Endothelial cell of umbilical vein (primary cell): ENCODE data around the gene PDLIM3. TPM values are rescaled to one million over a fixed set of nuclear protein-coding genes. Genes with fewer than 3 reads are reported as not detected.

ENCODE experiments used
- BruUV-seq: library from RNA; stranded (reverse); fragments of 400-500 nt; replicated peaks from 2 replicates; lab custom pipeline; 2021; lab: Mats Ljungman, UMichigan
- CTCF ChIA-PET: fragments of 300-600, 350-600 bp; sonication (Branson Sonifier 250); formaldehyde crosslinking; loops from one replicate; lab custom pipeline; 2021; ENCODE audit warnings: antibody characterized with exemption, inconsistent platforms; lab: Charles Lee
- POLR2A ChIA-PET: fragments of 300-600, 350-600 bp; sonication (Branson Sonifier 250); formaldehyde crosslinking; loops from one replicate; lab custom pipeline; 2021; ENCODE audit warnings: antibody characterized with exemption, inconsistent platforms; lab: Charles Lee
- DNase-seq: peaks from one replicate; pipeline ENCODE4 v3.0.0-alpha.2; 2011; ENCODE audit warnings: low read depth, low spot score
- FAIRE-seq: peaks from 2 replicates; lab custom pipeline; 2011; peaks lifted over from hg19 to GRCh38; lab: Jason Lieb, UNC
- H2AFZ ChIP-seq: 2 replicates; pipeline ENCODE4 v1.6.0; 2012; ENCODE audit warnings: low read depth, low read length, control low read depth, inconsistent platforms
- H3K27ac ChIP-seq: 2 replicates; pipeline ENCODE4 v1.5.1; 2011; ENCODE audit warnings: low read depth, mild to moderate bottlenecking, control low read depth, low read length, moderate library complexity; ENCODE audit not compliant: insufficient read depth
- H3K27me3 ChIP-seq, 2 experiments: 2 replicates each; pipeline versions ENCODE4 v1.6.0 to v1.6.1; 2011; ENCODE audit warnings: low read length in 2 of 2, mixed read lengths in 1 of 2; ENCODE audit not compliant: control insufficient read depth in 2 of 2, insufficient read depth in 2 of 2
- H3K36me3 ChIP-seq, 2 experiments: 2 replicates in 1 of 2; 3 replicates in 1 of 2; pipeline ENCODE4 v1.5.1; 2011; ENCODE audit warnings: low read length in 2 of 2, mild to moderate bottlenecking in 1 of 2, moderate library complexity in 1 of 2; ENCODE audit not compliant: control insufficient read depth in 2 of 2, insufficient read depth in 2 of 2; ENCODE audit errors: extremely low read depth in 1 of 2
- H3K4me1 ChIP-seq: 3 replicates; pipeline ENCODE4 v1.5.1; 2011; ENCODE audit warnings: mild to moderate bottlenecking, low read length; ENCODE audit not compliant: control insufficient read depth, insufficient read depth; ENCODE audit errors: extremely low read depth
- H3K4me2 ChIP-seq: 2 replicates; pipeline ENCODE4 v1.6.1; 2011; ENCODE audit warnings: low read length, control low read depth, mixed read lengths; ENCODE audit not compliant: insufficient read depth
- H3K4me3 ChIP-seq, 3 experiments: fragments of 200-600 bp in 1 of 3; sonication (generic), shearing (Covaris generic) in 1 of 3; replicated peaks in 1 of 3; 2 replicates each; pipeline ENCODE4 v1.5.1; 2011 to 2016; ENCODE audit warnings: control low read depth in 3 of 3, low read length in 3 of 3, mild to moderate bottlenecking in 2 of 3, inconsistent platforms in 1 of 3, low read depth in 1 of 3, moderate library complexity in 1 of 3; ENCODE audit not compliant: insufficient read depth in 1 of 3
- H3K79me2 ChIP-seq: 2 replicates; pipeline ENCODE4 v1.6.0; 2012; ENCODE audit warnings: low read length, inconsistent platforms; ENCODE audit not compliant: control insufficient read depth, insufficient read depth
- H3K9ac ChIP-seq: replicated peaks from 2 replicates; pipeline ENCODE3; 2011; ENCODE audit warnings: low read length, control low read depth; ENCODE audit not compliant: insufficient read depth; ENCODE audit errors: extremely low read depth
- H3K9me1 ChIP-seq: replicated peaks from 3 replicates; pipeline ENCODE4 v1.6.0; 2011; ENCODE audit warnings: mild to moderate bottlenecking, low read length; ENCODE audit not compliant: control insufficient read depth, insufficient read depth; ENCODE audit errors: extremely low read depth
- H3K9me3 ChIP-seq: replicated peaks from 2 replicates; pipeline ENCODE4 v1.5.1; 2012; ENCODE audit warnings: low read length, inconsistent platforms; ENCODE audit not compliant: control insufficient read depth, insufficient read depth
- H4K20me1 ChIP-seq: replicated peaks from 2 replicates; pipeline ENCODE3; 2011; ENCODE audit warnings: mild to moderate bottlenecking, low read length; ENCODE audit not compliant: control insufficient read depth, insufficient read depth; ENCODE audit errors: extremely low read depth
- EZH2 ChIP-seq: IDR thresholded peaks from 2 replicates; pipeline ENCODE4 v1.6.1; 2012; ENCODE audit warnings: borderline replicate concordance, low read depth, mild to moderate bottlenecking, moderate library complexity, low read length, inconsistent platforms; ENCODE audit not compliant: severe bottlenecking
- FOS ChIP-seq: IDR thresholded peaks from 2 replicates; pipeline ENCODE4 v1.6.1; 2011; ENCODE audit warnings: mild to moderate bottlenecking, low read length, moderate library complexity, borderline replicate concordance; ENCODE audit not compliant: insufficient read depth
- GATA2 ChIP-seq: IDR thresholded peaks from 2 replicates; pipeline ENCODE4 v1.7.0; 2011; ENCODE audit warnings: low read depth, mild to moderate bottlenecking, moderate library complexity, mixed read lengths, low read length; ENCODE audit not compliant: insufficient read length, insufficient read depth
- JUN ChIP-seq: IDR thresholded peaks from 2 replicates; pipeline ENCODE4 v1.6.1; 2011; ENCODE audit warnings: borderline replicate concordance, low read depth; ENCODE audit not compliant: insufficient read length, insufficient read depth
- MYC ChIP-seq: IDR thresholded peaks from one replicate; pipeline ENCODE4 v1.6.1; 2011; ENCODE audit warnings: mild to moderate bottlenecking, low read depth, low read length
- POLR2A ChIP-seq: IDR thresholded peaks from 2 replicates; pipeline ENCODE4 v1.6.1; 2012; ENCODE audit warnings: low read depth, mild to moderate bottlenecking, control low read depth, low read length
- POLR2AphosphoS5 ChIP-seq: IDR thresholded peaks from 2 replicates; pipeline ENCODE4 v1.6.1; 2012; ENCODE audit warnings: low read depth, mild to moderate bottlenecking, control low read depth, low read length, moderate library complexity; ENCODE audit not compliant: insufficient read depth
- dilution Hi-C: fragments of 300-500 bp; cut with MboI; formaldehyde crosslinking; loops from one replicate; pipeline ENCODE4 v1.15.0; 2019; ENCODE audit warnings: low sequenced_read_pairs; ENCODE audit not compliant: extremely low pct_ligation_motif_present
- intact Hi-C: fragments of 100-400 bp; cut with micrococcal nuclease; formaldehyde crosslinking; loops from one replicate; pipeline ENCODE4 v1.10.0; 2022
- polyA plus RNA-seq, 4 experiments: library from polyadenylated mRNA; depleted of rRNA in 3 of 4; stranded (reverse) in 3 of 4; unstranded in 1 of 4; fragments of >200 nt; gene quantifications; 2 replicates each; pipeline versions ENCODE4 v1.2.1 to v1.2.3, GENCODE V29; 2011 to 2012; ENCODE audit warnings: missing spikeins in 1 of 4
- total RNA-seq: library from RNA; stranded (reverse); gene quantifications from 2 replicates; pipeline ENCODE4 v1.2.3, GENCODE V29; 2021
- TF ChIP-seq, protein P1 (sequence below): IDR thresholded peaks from 2 replicates; pipeline ENCODE4 v1.6.1; 2011; ENCODE audit not compliant: insufficient read depth, insufficient read length
- TF ChIP-seq, protein P2 (sequence below), 2 donors: IDR thresholded peaks; 1 replicate in 1 of 2; 2 replicates in 1 of 2; pipeline ENCODE4 v1.5.1; 2011; ENCODE audit warnings: low read length in 2 of 2, mild to moderate bottlenecking in 2 of 2, moderate library complexity in 2 of 2, control low read depth in 1 of 2, inconsistent platforms in 1 of 2, low read depth in 1 of 2; ENCODE audit not compliant: insufficient read depth in 1 of 2; ENCODE audit errors: extremely low read depth in 1 of 2

The PDLIM3 gene
- total and polyA plus RNA-seq, 2 donors (not counting 3 experiments of a cell fraction or from before 2014, with no cell fraction given), result 9.7 to 17.6 TPM

DNA sequence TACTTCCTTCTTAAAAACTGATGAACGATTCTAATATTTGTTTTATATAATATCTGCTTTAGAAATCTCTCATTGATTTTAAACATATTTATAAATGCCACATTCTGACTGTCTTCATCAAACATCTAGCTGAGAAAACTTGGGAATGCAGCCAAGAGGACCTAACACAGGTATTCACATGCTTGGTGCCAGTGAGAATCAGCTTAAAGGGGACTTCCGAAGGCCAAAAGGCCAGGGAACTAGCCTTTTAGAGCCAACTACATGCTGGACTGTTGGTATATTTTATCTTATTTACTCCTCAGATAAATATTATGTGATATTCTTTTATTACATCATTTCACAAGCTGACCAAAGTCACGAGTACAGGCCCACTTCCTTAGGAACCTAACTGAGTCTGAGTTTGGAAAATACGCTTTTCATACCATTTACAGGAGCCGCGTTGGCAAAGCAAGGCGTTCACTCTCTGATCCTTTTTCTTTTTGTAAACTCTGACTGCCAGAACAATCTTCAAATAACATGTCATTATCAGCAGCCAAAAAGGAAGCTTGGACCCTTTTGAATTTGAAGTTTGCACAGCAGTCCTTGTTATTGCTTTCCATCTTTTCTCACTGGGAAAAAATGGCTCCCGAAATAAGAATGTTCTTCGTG, 41.1 kb upstream of the PDLIM3 start:
- H4K20me1 ChIP-seq, result no peaks in the 10 kb centered on the region
- H2AFZ ChIP-seq, result no peak overlapping the region
- H3K4me3 ChIP-seq, result no peak overlapping the region
- no TSS peak for BruUV-seq
- no peaks in the 10 kb centered on the region for H3K9me1 ChIP-seq
- no peaks in the 10 kb centered on the region for H3K36me3 ChIP-seq
- no peaks in the 10 kb centered on the region for H3K9me3 ChIP-seq
- no peak for TF ChIP-seq MYC
- TF ChIP-seq EZH2, result no peak
- TF ChIP-seq POLR2A, result no peak
- TF ChIP-seq POLR2AphosphoS5, result no peak
- TF ChIP-seq FOS, result no peak
- peaks cover 13% of the 10 kb centered on the region for H3K4me1 ChIP-seq
- dilution Hi-C loops (no loop called here), intact Hi-C loops (no loop called here)
- no peak overlapping the region for H3K27ac ChIP-seq
- H3K79me2 ChIP-seq, result no peaks in the 10 kb centered on the region
- CTCF ChIA-PET, result interaction anchor here (0.7 to 2.2 kb wide), 4 partner anchors 10 to 72 kb away, joined by 3 to 9 read pairs (median 4); no protein-coding TSS in a partner anchor
- H3K4me2 ChIP-seq, result no peak overlapping the region
- peak; percentile 21 for FAIRE-seq
- H3K9ac ChIP-seq, result no peak overlapping the region
- POLR2A ChIA-PET, result no interaction called here
- no peaks in the 10 kb centered on the region for H3K27me3 ChIP-seq
- no peak for DNase-seq

- H3K79me2 ChIP-seq, result no peaks in the 10 kb centered on the region
- BruUV-seq, result no TSS peak
- TF ChIP-seq EZH2 (no peak), POLR2A (peak; percentile 45), FOS (peak; percentile 69), POLR2AphosphoS5 (peak; percentile 72), GATA2 (peak; percentile 67), MYC (no peak), JUN (no peak)
- TF ChIP-seq, protein P1, sequence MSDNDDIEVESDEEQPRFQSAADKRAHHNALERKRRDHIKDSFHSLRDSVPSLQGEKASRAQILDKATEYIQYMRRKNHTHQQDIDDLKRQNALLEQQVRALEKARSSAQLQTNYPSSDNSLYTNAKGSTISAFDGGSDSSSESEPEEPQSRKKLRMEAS, result no peak
- TF ChIP-seq, protein P2, sequence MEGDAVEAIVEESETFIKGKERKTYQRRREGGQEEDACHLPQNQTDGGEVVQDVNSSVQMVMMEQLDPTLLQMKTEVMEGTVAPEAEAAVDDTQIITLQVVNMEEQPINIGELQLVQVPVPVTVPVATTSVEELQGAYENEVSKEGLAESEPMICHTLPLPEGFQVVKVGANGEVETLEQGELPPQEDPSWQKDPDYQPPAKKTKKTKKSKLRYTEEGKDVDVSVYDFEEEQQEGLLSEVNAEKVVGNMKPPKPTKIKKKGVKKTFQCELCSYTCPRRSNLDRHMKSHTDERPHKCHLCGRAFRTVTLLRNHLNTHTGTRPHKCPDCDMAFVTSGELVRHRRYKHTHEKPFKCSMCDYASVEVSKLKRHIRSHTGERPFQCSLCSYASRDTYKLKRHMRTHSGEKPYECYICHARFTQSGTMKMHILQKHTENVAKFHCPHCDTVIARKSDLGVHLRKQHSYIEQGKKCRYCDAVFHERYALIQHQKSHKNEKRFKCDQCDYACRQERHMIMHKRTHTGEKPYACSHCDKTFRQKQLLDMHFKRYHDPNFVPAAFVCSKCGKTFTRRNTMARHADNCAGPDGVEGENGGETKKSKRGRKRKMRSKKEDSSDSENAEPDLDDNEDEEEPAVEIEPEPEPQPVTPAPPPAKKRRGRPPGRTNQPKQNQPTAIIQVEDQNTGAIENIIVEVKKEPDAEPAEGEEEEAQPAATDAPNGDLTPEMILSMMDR (IDR thresholded peaks at IDR 0.05; ENCODE audit: extremely low read depth in 1 of 2, insufficient read depth in 1 of 2, low read depth in 1 of 2, low read length in 2 of 2), result no peak
- peak overlapping the region; percentile 33 for H3K4me2 ChIP-seq
- H3K9me3 ChIP-seq, result no peaks in the 10 kb centered on the region
- CTCF ChIA-PET, result interaction anchor here (0.8 to 1.3 kb wide), 9 partner anchors 8 to 465 kb away, joined by 3 to 7 read pairs (median 3); no protein-coding TSS in a partner anchor
- intact Hi-C loops, result loop anchor here (1.0 kb wide), 2 partner anchors 60 to 102 kb away; partner anchors contain the start of gene CCDC110
- POLR2A ChIA-PET, result interaction anchor here (0.9 kb wide), 1 partner anchor 38 kb away, joined by 4 read pairs; the partner anchor contains the start of gene PDLIM3
- dilution Hi-C loops, result no loop called here
- no peaks in the 10 kb centered on the region for H3K36me3 ChIP-seq
- peaks cover 13% of the 10 kb centered on the region for H3K4me1 ChIP-seq
- H3K9ac ChIP-seq, result peak overlapping the region; percentile 35
- no peaks in the 10 kb centered on the region for H3K9me1 ChIP-seq
- H3K4me3 ChIP-seq, result no peak overlapping the region
- no peaks in the 10 kb centered on the region for H4K20me1 ChIP-seq
- H3K27ac ChIP-seq, result peak overlapping the region; percentile 75
- peak; percentile 99 for FAIRE-seq
- H3K27me3 ChIP-seq, result no peaks in the 10 kb centered on the region
- H2AFZ ChIP-seq, result peak overlapping the region; percentile 66
- DNase-seq, result peak; percentile 84
Observed at GRCh38 chr4:185573651-185574199, 38.4 kb upstream of the PDLIM3 start.
